Right lobe of liver (tissue), 4 donors: ENCODE measurements around the gene ASB16.

Experiments used
- CTCF ChIP-seq, 4 donors: fragments of 200-600 bp in 3 of 4; fragments of 450-650 bp in 1 of 4; IDR thresholded peaks; one replicate each; pipeline versions ENCODE4 v1.5.1 to v1.8.0; 2016 to 2022; ENCODE audit warnings: antibody characterized with exemption in 4 of 4, mild to moderate bottlenecking in 2 of 4
- POLR2A ChIP-seq: fragments of 450-650 bp; IDR thresholded peaks from one replicate; pipeline ENCODE4 v1.6.1; 2017; ENCODE audit warnings: antibody characterized with exemption, mild to moderate bottlenecking
- donor health status: DM: no; HTN: no; CAD: no.
- donor health status: DM: no; HTN: no; CAD: no.
- donor health status: DM: no; HTN: yes; CAD: no.

DNA sequence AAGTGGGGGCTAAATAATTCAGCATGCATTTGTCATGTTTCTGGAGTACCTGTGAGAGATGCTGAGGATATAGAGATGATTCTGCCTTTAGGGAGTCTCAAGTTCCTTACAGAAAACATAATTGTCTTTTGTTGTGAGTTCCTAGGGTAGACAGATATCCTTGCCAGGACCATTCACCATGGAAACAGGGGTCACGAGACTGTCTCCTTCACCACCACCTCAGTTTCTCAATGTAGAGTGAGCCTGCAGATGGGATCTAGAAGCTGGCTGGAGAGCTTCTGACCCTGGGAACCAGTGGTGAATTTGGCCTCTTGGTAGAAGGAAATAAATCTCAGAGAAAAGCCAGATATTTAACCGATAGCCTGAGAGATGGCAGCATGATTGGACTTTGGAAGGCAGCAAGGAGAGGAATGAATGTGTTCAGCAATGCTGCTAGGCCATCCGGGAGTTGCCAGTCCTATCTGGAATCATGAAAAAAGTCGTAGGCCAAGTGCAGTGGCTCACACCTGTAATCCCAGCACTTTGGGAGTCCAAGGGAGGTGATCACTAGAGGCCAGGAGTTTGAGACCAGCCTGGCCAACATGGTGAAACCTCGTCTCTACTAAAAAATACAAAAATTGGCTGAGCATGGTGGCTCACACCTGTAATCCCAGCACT, 39.7 kb upstream of the ASB16 start:
- TF ChIP-seq CTCF (IDR thresholded peaks at IDR 0.05): no peak
- no peak for TF ChIP-seq POLR2A
